HG03432 (cell line): ENCODE measurements around the gene ZNF81.
A peak's percentile ranks its signal among the peaks of the same experiment; 100 is the strongest.
"Not testable (repeated sequence)": the region's sequence is repeated elsewhere in the genome, so short reads cannot be mapped to it uniquely, and the experiment has no call there.

Source experiments
- ATAC-seq: cut with Tn5 transposase; IDR thresholded peaks from one replicate; pipeline ENCODE4 v1.9.1; 2021; ENCODE audit warnings: mild to moderate bottlenecking, moderate library complexity; ENCODE audit not compliant: unreplicated experiment

ZNF81 gene

DNA sequence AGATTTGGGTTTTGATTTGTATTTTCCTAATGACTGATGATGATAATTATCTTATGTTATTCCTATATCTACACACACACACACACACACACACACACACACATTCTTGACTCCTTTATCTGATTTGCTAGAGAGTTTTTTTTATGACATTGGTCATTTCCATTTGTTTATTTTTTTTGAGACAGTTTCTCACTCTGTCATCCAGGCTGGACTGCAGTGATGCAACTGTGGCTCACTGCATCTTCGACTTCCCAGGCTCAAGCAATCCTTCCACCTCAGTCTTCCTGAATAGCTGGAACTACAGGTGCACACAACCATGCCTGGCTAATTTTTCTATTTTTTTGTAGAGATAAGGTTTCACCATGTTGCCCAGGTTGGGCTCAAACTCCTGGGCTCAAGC, 6.7 kb downstream of the ZNF81 start:
- no peak for ATAC-seq

- no peak for ATAC-seq
Measured at GRCh38 chrX:47844117-47844516, 7.4 kb downstream of the ZNF81 start.

GRCh38 chrX:47846040-47846439, 9.3 kb downstream of the ZNF81 start:
- ATAC-seq = no peak

DNA sequence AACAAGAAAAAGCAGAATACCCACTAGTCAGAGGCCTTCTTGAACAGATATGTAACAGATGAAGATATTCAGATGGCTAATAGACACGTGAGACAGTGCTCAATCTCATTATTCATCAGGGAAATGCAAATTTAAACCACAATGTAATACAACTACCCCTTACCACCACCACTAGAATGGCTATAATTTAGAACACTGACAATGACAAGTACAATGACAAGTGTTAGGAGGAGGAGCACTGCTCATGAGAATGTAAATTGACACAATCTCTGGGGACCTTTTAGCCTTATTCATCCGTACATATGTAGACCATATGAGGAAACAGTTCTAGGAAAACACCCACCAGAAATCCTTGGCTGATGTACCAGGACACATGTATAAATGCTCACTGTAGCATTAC, 13.1 kb downstream of the ZNF81 start:
- ATAC-seq = peak; percentile 47

DNA sequence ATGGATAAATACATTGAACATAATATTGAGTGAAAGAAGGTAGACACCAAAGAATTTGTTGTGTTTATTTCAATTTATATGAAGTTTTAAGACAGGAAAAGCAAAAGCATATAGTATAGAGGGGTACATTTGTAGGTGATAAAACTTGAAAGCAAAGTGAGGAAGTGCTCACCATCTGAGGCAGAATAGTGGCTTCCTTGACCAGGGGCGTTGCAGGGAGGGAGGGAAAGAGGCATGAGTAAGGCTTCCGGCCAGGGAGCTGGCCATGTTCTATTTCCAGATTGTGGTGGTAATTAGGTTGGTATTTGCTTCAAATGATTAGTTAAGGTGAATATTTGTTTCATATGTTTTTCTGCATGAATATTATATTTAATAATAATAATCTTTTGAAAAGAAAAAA, 13.7 kb downstream of the ZNF81 start:
- not testable (repeated sequence) for ATAC-seq

DNA sequence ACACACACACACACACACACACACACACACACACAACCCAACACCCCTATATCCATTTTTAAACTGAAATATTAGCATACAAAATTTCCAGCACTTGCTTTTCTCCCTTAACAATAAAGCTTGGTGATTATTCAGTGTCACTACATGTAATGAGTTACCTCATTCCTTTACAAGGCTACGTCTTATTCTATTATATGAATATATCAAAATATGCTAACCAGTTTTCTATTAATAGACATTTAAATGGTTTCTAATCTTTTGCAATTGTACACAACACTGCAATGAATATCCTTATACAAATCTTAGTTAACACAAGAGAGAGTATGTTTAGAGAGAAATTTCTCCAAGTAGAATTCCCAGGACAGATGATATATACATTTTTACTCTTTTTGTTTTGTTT, 14.2 kb downstream of the ZNF81 start:
- ATAC-seq = no peak

GRCh38 chrX:47854474-47854873, 17.8 kb downstream of the ZNF81 start:
- no peak for ATAC-seq

- ATAC-seq = no peak
Measured at GRCh38 chrX:47859686-47860085, 23.0 kb downstream of the ZNF81 start.

GRCh38 chrX:47862680-47863079, 26.0 kb downstream of the ZNF81 start:
- ATAC-seq = no peak

GRCh38 chrX:47863187-47863586, 26.5 kb downstream of the ZNF81 start:
- no peak for ATAC-seq

DNA sequence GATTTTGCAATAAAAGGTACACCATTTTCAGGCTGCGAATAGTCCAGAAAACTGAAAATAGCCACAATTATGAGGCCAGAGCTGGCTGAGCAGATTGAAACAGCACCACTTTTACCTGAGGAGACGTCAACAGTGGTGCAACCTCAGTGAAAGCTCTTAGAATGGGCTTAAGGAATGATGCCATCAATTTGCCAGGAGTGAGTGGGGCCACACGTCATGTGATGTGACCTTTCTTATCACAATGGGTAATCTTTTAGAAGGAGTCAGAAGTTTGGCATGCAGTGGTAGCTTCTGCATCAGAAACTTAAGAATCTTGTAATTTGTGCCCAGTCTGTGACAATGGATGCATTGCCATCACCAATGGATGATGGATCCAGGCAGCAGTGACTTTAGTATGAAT, 27.6 kb downstream of the ZNF81 start:
- no peak for ATAC-seq

DNA sequence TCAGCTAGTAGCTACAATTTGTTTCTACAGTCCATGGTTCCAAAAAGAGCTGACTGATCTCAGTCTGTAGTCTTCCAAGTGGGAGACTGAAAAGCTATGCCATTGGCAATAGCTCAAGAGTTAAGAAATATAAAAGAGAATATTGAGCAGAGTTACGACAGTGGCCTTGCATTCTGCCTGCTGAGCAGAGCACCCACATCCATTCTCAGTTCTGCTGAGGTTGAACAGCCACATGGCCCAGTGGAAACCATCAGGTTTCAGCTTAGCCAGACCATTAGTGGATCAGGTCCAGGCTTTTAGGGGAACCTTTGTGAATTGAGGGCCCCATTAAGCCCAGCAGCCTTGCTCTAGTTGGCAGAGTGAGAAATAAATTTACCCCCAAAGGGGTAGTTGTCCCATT, 28.1 kb downstream of the ZNF81 start:
- no peak for ATAC-seq

GRCh38 chrX:47873123-47873522, 36.4 kb downstream of the ZNF81 start:
- no peak for ATAC-seq

- no peak for ATAC-seq
Measured at GRCh38 chrX:47877327-47877726, 40.6 kb downstream of the ZNF81 start.

- no peak for ATAC-seq
Measured at GRCh38 chrX:47878198-47878597, 41.5 kb downstream of the ZNF81 start.

GRCh38 chrX:47879463-47879862, 42.8 kb downstream of the ZNF81 start:
- no peak for ATAC-seq

DNA sequence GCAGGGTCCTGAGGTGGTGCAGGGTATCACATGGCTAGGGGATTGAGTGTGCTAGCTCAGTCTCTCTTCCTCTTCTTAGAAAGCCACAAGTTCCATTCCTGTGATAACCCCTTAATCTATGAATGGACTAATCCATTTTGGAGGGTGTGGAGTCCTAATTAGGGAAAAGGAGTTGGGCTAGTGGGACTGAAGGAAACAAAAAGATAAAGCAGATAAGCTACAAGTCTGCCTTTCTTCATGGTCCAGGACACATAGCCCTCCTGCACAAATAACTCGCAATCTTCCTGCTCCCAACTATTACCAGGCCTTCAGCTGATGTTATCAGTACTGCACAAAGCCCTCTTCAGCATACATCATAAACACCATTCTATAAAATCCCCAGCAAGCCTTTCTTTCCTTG, 44.2 kb downstream of the ZNF81 start:
- no peak for ATAC-seq

GRCh38 chrX:47885501-47885900, 48.8 kb downstream of the ZNF81 start:
- no peak for ATAC-seq

- no peak for ATAC-seq
Measured at GRCh38 chrX:47898024-47898423, 61.3 kb downstream of the ZNF81 start.

- ATAC-seq = no peak
Measured at GRCh38 chrX:47900833-47901232, 64.1 kb downstream of the ZNF81 start.

GRCh38 chrX:47902161-47902560, 65.5 kb downstream of the ZNF81 start:
- ATAC-seq = no peak

DNA sequence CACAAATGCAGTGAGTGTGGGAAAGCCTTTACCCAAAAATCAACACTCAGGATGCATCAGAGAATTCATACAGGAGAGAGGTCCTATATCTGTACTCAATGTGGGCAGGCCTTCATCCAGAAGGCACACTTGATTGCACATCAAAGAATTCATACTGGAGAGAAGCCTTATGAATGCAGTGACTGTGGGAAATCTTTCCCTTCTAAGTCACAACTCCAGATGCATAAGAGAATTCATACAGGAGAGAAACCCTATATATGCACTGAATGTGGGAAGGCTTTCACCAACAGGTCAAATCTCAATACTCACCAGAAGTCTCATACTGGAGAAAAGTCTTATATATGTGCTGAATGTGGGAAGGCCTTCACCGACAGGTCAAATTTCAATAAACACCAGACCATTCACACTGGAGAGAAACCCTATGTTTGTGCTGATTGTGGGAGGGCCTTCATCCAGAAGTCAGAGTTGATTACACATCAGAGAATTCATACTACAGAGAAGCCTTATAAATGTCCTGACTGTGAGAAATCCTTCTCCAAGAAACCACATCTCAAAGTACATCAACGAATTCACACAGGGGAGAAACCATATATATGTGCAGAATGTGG, 79.3 kb downstream of the ZNF81 start:
- ATAC-seq = no peak

- no peak for ATAC-seq
Measured at GRCh38 chrX:47918274-47918673, 81.6 kb downstream of the ZNF81 start.
